K562 (cell line): ENCODE results near the gene NRXN2. TPM values are rescaled to one million over a fixed set of nuclear protein-coding genes. Genes with fewer than 3 reads are reported as not detected.

ENCODE experiments used
- FOSL1 ChIP-seq: fragments of 200-800 bp; sonication (Bioruptor generic); conservative IDR thresholded peaks from 2 replicates; pipeline ENCODE4 v1.6.1; 2016; ENCODE audit warnings: missing genetic modification characterization, missing compliant biosample characterization
- GATA2 ChIP-seq: sonication (generic); formaldehyde crosslinking; IDR thresholded peaks from 2 replicates; pipeline ENCODE4 v1.4.0; 2020; ENCODE audit warnings: mild to moderate bottlenecking, missing genetic modification reagents
- HMG20B ChIP-seq: fragments of 250-450 bp; sonication (Bioruptor Pico); IDR thresholded peaks from 2 replicates; pipeline ENCODE4 v1.5.0; 2021; ENCODE audit warnings: mild to moderate bottlenecking
- KAT7 ChIP-seq: sonication (generic); formaldehyde crosslinking; IDR thresholded peaks from 2 replicates; pipeline ENCODE4 v1.8.0; 2022; ENCODE audit warnings: missing genetic modification reagents, mild to moderate bottlenecking, borderline replicate concordance
- SMAD3 ChIP-seq: fragments of 450-650 bp; formaldehyde crosslinking; conservative IDR thresholded peaks from 2 replicates; pipeline ENCODE4 v1.4.0; 2020; ENCODE audit warnings: mild to moderate bottlenecking
- SRSF3 ChIP-seq: fragments of 200-400 bp; formaldehyde crosslinking; IDR thresholded peaks from 2 replicates; pipeline ENCODE4 v1.6.1; 2016; ENCODE audit warnings: mild to moderate bottlenecking, low read length, moderate library complexity; ENCODE audit not compliant: insufficient read depth
- ZNF431 ChIP-seq: sonication (generic); formaldehyde crosslinking; IDR thresholded peaks from 2 replicates; pipeline ENCODE4 v1.8.0; 2022; ENCODE audit warnings: mild to moderate bottlenecking, missing genetic modification reagents
- polyA plus RNA-seq, 8 experiments: library from polyadenylated mRNA; depleted of rRNA in 4 of 8; stranded (reverse) in 5 of 8; unstranded in 3 of 8; fragments of >200 nt; fragmentation: Nextera tagmentation in 2 of 8; fragmentation: Illumina TruSeq in 1 of 8; extraction: Ambion mirVana in 2 of 8; extraction: Trizol in 1 of 8; gene quantifications; 2 replicates each; pipeline versions ENCODE4 v1.2.1 to v1.2.3, GENCODE V29; 2011 to 2014; ENCODE audit warnings: inconsistent platforms in 1 of 8, missing spikeins in 1 of 8
- total RNA-seq, 7 experiments: library from RNA; depleted of rRNA in 6 of 7; stranded (reverse); fragments of >200 nt in 6 of 7; fragmentation: Illumina TruSeq in 2 of 7; extraction: Trizol in 2 of 7; gene quantifications; 2 replicates each; pipeline versions ENCODE4 v1.2.1 to v1.2.3, GENCODE V29; 2011 to 2021; ENCODE audit warnings: low replicate concordance in 1 of 7
- TF ChIP-seq, protein P1 (sequence below): fragments of 250-450 bp; sonication (Bioruptor Pico); IDR thresholded peaks from 2 replicates; pipeline ENCODE4 v1.5.0; 2021; ENCODE audit warnings: mild to moderate bottlenecking, borderline replicate concordance

The NRXN2 gene
- total and polyA plus RNA-seq, 9 of the 15 experiments (the other 6 are each of a cell fraction or from before 2014, with no cell fraction given) = 0.07 to 0.47 (median 0.15) TPM; not detected in 4

DNA sequence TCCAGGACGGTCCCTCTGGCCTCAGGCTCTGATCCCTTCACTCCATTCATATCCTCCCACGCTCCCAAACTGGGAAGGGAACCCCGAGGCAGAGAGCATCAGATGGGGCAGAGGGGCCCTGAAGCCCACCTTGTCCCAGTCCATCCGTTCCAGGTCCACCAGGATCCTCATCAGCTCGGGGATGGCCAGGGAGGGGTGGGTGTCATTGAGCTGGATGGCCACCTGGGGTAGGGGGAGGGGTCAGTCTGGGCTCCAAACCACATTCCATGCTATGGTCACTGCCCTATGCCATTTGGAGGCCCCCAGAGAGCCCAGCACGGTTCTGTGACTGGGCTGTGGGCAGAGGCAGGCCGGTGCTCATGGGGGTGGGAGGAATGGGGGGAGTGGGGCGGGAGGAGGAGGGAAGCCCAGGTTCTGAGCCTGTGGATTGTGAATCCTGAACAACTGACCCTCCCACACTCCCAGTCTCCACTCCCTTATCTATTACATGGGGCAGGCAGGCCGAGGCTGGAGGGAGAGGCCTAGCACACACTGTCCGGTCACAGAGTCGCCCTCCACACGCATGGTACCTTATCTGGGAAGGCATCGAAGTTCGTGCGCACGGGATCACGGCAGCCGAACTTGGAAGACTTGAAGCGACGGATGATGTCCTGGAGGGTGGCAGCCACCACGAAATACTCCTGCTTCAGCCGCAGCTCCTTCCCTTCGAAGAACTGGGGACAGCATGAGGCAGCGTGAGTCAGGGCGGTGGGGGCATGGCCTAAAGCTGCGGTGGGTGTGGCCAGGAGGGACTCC lies 31.3 kb upstream of the NRXN2 start (continued):
- TF ChIP-seq HMG20B (CRISPR knock-in tag) = no peak
- 0 out of 2 replicates have a peak, but pooled peaks have one; percentile 63 for TF ChIP-seq KAT7 (CRISPR knock-in tag)
- no peak for TF ChIP-seq SMAD3 (CRISPR knock-in tag)
- no peak for TF ChIP-seq ZNF431 (CRISPR knock-in tag)
- peak; percentile 46; the same call in 1 of the 2 replicates for TF ChIP-seq FOSL1 (tag)
- TF ChIP-seq, protein P1, sequence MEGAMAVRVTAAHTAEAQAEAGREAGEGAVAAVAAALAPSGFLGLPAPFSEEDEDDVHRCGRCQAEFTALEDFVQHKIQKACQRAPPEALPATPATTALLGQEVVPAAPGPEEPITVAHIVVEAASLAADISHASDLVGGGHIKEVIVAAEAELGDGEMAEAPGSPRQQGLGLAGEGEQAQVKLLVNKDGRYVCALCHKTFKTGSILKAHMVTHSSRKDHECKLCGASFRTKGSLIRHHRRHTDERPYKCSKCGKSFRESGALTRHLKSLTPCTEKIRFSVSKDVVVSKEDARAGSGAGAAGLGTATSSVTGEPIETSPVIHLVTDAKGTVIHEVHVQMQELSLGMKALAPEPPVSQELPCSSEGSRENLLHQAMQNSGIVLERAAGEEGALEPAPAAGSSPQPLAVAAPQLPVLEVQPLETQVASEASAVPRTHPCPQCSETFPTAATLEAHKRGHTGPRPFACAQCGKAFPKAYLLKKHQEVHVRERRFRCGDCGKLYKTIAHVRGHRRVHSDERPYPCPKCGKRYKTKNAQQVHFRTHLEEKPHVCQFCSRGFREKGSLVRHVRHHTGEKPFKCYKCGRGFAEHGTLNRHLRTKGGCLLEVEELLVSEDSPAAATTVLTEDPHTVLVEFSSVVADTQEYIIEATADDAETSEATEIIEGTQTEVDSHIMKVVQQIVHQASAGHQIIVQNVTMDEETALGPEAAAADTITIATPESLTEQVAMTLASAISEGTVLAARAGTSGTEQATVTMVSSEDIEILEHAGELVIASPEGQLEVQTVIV = no peak
- TF ChIP-seq GATA2 (CRISPR knock-in tag) = peak; percentile 86
- TF ChIP-seq SRSF3 = no peak
